Measurements from ENCODE around the gene CAPN3.

DNA sequence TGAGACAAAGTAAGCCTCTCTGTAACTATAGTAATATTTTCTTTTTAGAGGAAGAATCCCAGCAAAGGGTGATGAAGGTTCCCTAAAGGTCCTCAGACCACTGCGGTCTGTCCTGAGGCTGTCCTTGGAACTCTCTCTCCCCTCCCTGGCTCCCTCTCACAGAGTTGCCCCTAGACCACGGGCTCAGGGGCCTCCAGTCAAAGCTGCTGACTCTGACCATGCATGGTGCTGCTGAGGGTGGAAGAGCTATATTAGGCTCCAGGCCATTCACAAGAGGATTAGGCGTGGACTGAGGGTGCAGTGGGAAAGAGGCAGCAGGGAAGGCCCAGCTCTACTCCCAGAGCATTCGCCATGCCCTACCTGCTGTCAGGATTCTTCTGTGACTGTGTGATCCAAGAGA is 14.6 kb downstream of the CAPN3 start:
- no peak for TF ChIP-seq POLR2A (IDR thresholded peaks at IDR 0.05)
- TF ChIP-seq, protein P1, sequence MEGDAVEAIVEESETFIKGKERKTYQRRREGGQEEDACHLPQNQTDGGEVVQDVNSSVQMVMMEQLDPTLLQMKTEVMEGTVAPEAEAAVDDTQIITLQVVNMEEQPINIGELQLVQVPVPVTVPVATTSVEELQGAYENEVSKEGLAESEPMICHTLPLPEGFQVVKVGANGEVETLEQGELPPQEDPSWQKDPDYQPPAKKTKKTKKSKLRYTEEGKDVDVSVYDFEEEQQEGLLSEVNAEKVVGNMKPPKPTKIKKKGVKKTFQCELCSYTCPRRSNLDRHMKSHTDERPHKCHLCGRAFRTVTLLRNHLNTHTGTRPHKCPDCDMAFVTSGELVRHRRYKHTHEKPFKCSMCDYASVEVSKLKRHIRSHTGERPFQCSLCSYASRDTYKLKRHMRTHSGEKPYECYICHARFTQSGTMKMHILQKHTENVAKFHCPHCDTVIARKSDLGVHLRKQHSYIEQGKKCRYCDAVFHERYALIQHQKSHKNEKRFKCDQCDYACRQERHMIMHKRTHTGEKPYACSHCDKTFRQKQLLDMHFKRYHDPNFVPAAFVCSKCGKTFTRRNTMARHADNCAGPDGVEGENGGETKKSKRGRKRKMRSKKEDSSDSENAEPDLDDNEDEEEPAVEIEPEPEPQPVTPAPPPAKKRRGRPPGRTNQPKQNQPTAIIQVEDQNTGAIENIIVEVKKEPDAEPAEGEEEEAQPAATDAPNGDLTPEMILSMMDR (IDR thresholded peaks at IDR 0.05), result no peak
